Measurements from ENCODE around the gene GZMA.

- TF ChIP-seq POLR2A (IDR thresholded peaks at IDR 0.05) (no peak), CTCF (IDR thresholded peaks at IDR 0.05 in 4 of 5, conservative IDR thresholded peaks at IDR 0.05 in 1 of 5) (no peak)
Measured at GRCh38 chr5:55141945-55142690, 39.7 kb downstream of the GZMA start.
